Thoracic aorta (tissue), 2 donors: ENCODE results near the gene TEX48. TPM values are rescaled to one million over a fixed set of nuclear protein-coding genes. Genes with fewer than 3 reads are reported as not detected.
A peak's percentile ranks its signal among the peaks of the same experiment; 100 is the strongest.

Experiments
- ATAC-seq: fragments of 150-250 bp; one replicate; pipeline ENCODE4 v1.8.0; 2017; ENCODE audit warnings: low read depth; ENCODE audit not compliant: insufficient number of reproducible peaks, low FRiP score
- DNase-seq: peaks from one replicate; pipeline ENCODE4 v3.0.0-alpha.2; 2020; ENCODE audit warnings: low spot score
- H3K27ac ChIP-seq, 2 donors: fragments of 200-600 bp; sonication (generic); 1 replicate in 1 of 2; 2 replicates in 1 of 2; pipeline ENCODE4 v1.5.1; 2016; ENCODE audit warnings: mild to moderate bottlenecking in 2 of 2, moderate library complexity in 2 of 2
- H3K27me3 ChIP-seq: fragments of 200-600 bp; sonication (generic); replicated peaks from 2 replicates; pipeline ENCODE4 v1.6.0; 2016; ENCODE audit warnings: mild to moderate bottlenecking; ENCODE audit not compliant: insufficient read depth
- H3K36me3 ChIP-seq: fragments of 200-600 bp; sonication (generic); one replicate; pipeline ENCODE4 v1.5.1; 2016
- H3K4me1 ChIP-seq, 2 donors: fragments of 200-600 bp; sonication (generic); 1 replicate in 1 of 2; 2 replicates in 1 of 2; pipeline versions ENCODE4 v1.5.1 to v1.6.0; 2016; ENCODE audit warnings: low read depth in 2 of 2, mild to moderate bottlenecking in 1 of 2; ENCODE audit not compliant: control insufficient read depth in 1 of 2
- H3K4me3 ChIP-seq: fragments of 200-600 bp; sonication (generic); 2 replicates; pipeline ENCODE4 v1.5.1; 2016; ENCODE audit warnings: mild to moderate bottlenecking
- H3K9me3 ChIP-seq: fragments of 200-600 bp; sonication (generic); 2 replicates; pipeline ENCODE4 v1.5.1; 2016
- total RNA-seq, 2 donors: library from RNA; depleted of rRNA; stranded (reverse); fragments of >200 nt; gene quantifications; one replicate each; pipeline versions ENCODE4 v1.1.0 to v1.2.3, GENCODE V29; 2016
- TF ChIP-seq, protein P1 (sequence below): fragments of 200-600 bp; sonication (generic); IDR thresholded peaks from one replicate; pipeline ENCODE4 v1.5.1; 2019; ENCODE audit warnings: antibody characterized with exemption

TEX48 gene
- total RNA-seq, 2 donors from 2014 or later = not detected

DNA sequence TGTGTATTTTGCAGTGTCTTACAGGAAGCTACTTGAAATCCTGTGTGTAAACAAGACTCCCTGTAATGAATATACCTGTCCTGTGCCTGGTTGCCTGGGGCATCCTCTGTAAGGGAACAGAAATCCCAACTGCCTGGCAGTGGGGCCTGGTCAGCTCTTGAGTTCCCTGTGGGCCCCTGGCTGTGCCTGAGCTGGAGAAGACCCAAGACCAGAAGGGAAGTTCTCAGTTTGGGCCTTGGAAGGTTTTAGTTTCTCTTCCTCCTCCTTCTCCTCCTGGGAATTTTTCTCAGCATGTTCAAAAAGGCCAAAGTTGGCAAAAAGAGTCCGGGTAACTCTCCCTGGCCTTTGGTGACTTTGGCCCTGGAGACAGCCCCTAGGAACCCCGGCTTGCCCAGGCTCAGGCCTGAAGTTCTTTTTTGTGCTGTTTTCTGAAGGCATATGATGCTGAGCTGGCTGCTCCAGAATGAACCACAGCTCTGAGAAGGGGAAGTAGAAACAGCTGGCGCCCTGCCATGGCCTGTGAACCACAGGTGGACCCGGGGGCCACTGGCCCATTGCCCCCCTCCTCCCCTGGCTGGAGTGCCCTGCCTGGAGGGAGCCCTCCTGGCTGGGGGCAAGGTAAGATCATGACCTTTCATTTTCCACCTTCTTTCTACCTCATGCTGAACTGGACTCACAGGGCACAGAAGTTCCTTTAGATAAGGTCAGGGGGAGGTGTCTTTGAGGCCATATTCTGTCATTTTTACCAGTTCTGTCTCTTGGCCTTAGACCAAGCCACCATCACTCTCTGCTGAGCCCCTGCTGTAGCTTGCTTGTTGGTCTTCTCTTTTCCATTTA, 65.1 kb downstream of the TEX48 start:
- Histone ChIP-seq H3K27me3 (no peaks in the 10 kb centered on the region), H3K36me3 (peaks cover 3% of the 10 kb centered on the region), H3K4me1 (peaks cover 21 to 47% of the 10 kb centered on the region in 2 donors), H3K27ac (peak overlapping the region; percentile 36 to 44), H3K9me3 (no peaks in the 10 kb centered on the region), H3K4me3 (no peak overlapping the region)
- ATAC-seq = no peak
- DNase-seq = peak; percentile 13
- TF ChIP-seq, protein P1, sequence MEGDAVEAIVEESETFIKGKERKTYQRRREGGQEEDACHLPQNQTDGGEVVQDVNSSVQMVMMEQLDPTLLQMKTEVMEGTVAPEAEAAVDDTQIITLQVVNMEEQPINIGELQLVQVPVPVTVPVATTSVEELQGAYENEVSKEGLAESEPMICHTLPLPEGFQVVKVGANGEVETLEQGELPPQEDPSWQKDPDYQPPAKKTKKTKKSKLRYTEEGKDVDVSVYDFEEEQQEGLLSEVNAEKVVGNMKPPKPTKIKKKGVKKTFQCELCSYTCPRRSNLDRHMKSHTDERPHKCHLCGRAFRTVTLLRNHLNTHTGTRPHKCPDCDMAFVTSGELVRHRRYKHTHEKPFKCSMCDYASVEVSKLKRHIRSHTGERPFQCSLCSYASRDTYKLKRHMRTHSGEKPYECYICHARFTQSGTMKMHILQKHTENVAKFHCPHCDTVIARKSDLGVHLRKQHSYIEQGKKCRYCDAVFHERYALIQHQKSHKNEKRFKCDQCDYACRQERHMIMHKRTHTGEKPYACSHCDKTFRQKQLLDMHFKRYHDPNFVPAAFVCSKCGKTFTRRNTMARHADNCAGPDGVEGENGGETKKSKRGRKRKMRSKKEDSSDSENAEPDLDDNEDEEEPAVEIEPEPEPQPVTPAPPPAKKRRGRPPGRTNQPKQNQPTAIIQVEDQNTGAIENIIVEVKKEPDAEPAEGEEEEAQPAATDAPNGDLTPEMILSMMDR = no peak

Other genes starting within 250 kb of the TEX48 start
- 1 to 10 TPM; 4.1 to 5.1 TPM for gene WHRN, start 176.7 kb downstream of the TEX48 start, total RNA-seq
- gene ATP6V1G1, start 94.4 kb downstream of the TEX48 start, total RNA-seq = 100 to 1,000 TPM; 109 to 153 TPM
- 10 to 100 TPM in 1 of 2 donors, 1 to 10 TPM in 1; 7.7 to 10.9 TPM for gene TMEM268, start 70.9 kb downstream of the TEX48 start, total RNA-seq
- not detected for gene TEX53, start 24.4 kb downstream of the TEX48 start, total RNA-seq
- gene TNFSF15, start 123.8 kb upstream of the TEX48 start, total RNA-seq = under 1 TPM in 1 of 2 donors, not detected in 1; 0.63 TPM
- gene TNFSF8, start 248.4 kb upstream of the TEX48 start, total RNA-seq = 1 to 10 TPM; 4.1 to 5.8 TPM